SK-N-SH treated with all-trans-retinoic acid at 6 μM for 48 hours (cell line): Measurements from ENCODE around the gene TRIM22.

Source experiments
- CREB5 ChIP-seq: fragments of 250-450 bp; sonication (Bioruptor Pico); IDR thresholded peaks from 2 replicates; pipeline ENCODE4 v1.5.1; 2020; ENCODE audit warnings: low read depth, mild to moderate bottlenecking, moderate library complexity
- ISL1 ChIP-seq: fragments of 250-450 bp; sonication (Bioruptor Pico); IDR thresholded peaks from 2 replicates; pipeline ENCODE4 v2.1.2; 2022; ENCODE audit warnings: mild to moderate bottlenecking, moderate library complexity
- ZC3H10 ChIP-seq: fragments of 250-450 bp; sonication (Bioruptor Pico); IDR thresholded peaks from 2 replicates; pipeline ENCODE4 v1.5.1; 2021; ENCODE audit warnings: mild to moderate bottlenecking, moderate library complexity

- TF ChIP-seq CREB5, result no peak
- no peak for TF ChIP-seq ZC3H10 (CRISPR knock-in tag)
- no peak for TF ChIP-seq ISL1 (CRISPR knock-in tag)
These were observed 17.8 kb upstream of the TRIM22 start for GRCh38 chr11:5671831-5672230.
